CD8-positive, alpha-beta memory T cell (primary cell): ENCODE results near the gene CRYGN. TPM values are rescaled to one million over a fixed set of nuclear protein-coding genes. Genes with fewer than 3 reads are reported as not detected.
A peak's percentile ranks its signal among the peaks of the same experiment; 100 is the strongest.

Experiments used
- CTCF ChIA-PET: fragments of 350-600 bp; sonication (Branson Sonifier 250); formaldehyde crosslinking; loops from one replicate; lab custom pipeline; 2021; ENCODE audit warnings: antibody characterized with exemption; lab: Charles Lee
- POLR2A ChIA-PET: fragments of 350-600 bp; sonication (Branson Sonifier 250); formaldehyde crosslinking; loops from one replicate; lab custom pipeline; 2021; ENCODE audit warnings: antibody characterized with exemption; lab: Charles Lee
- DNase-seq, 5 donors: peaks; one replicate each; pipeline versions ENCODE4 v3.0.0 to v3.0.0-alpha.2; 2020 to 2022; ENCODE audit warnings: mixed read lengths in 1 of 5
- H3K27ac ChIP-seq: one replicate; pipeline ENCODE4 v1.7.0; 2013; ENCODE audit warnings: low read depth, mild to moderate bottlenecking, low read length, moderate library complexity
- H3K27me3 ChIP-seq: 2 replicates; pipeline ENCODE4 v1.7.0; 2013; ENCODE audit warnings: low read length, mild to moderate bottlenecking; ENCODE audit not compliant: insufficient read depth, poor library complexity, severe bottlenecking
- H3K36me3 ChIP-seq: 2 replicates; pipeline ENCODE4 v1.7.0; 2013; ENCODE audit warnings: mild to moderate bottlenecking, low read length, moderate library complexity; ENCODE audit not compliant: insufficient read depth
- H3K4me1 ChIP-seq: 2 replicates; pipeline ENCODE4 v1.7.0; 2013; ENCODE audit warnings: mild to moderate bottlenecking, low read length, moderate library complexity; ENCODE audit not compliant: insufficient read depth
- H3K4me3 ChIP-seq: 2 replicates; pipeline ENCODE4 v1.7.0; 2013; ENCODE audit warnings: mild to moderate bottlenecking, low read length
- H3K9me3 ChIP-seq: 2 replicates; pipeline ENCODE4 v1.7.0; 2013; ENCODE audit warnings: mild to moderate bottlenecking, low read length
- H3K27ac Mint-ChIP-seq, 8 donors: one replicate each; pipeline ENCODE4 v1.8.0; 2020 to 2021; ENCODE audit warnings: mixed read lengths in 8 of 8, mild to moderate bottlenecking in 6 of 8, inconsistent platforms in 3 of 8, moderate library complexity in 3 of 8
- H3K27me3 Mint-ChIP-seq, 2 donors: one replicate each; pipeline ENCODE4 v1.8.0; 2020 to 2021; ENCODE audit warnings: mixed read lengths in 2 of 2, mild to moderate bottlenecking in 1 of 2, moderate library complexity in 1 of 2
- H3K36me3 Mint-ChIP-seq, 3 donors: one replicate each; pipeline ENCODE4 v1.8.0; 2020 to 2021; ENCODE audit warnings: mixed read lengths in 3 of 3, inconsistent platforms in 1 of 3, mild to moderate bottlenecking in 1 of 3
- H3K4me1 Mint-ChIP-seq, 3 donors: one replicate each; pipeline ENCODE4 v1.8.0; 2020 to 2021; ENCODE audit warnings: mixed read lengths in 3 of 3, inconsistent platforms in 1 of 3, mild to moderate bottlenecking in 1 of 3
- H3K4me3 Mint-ChIP-seq, 7 donors: one replicate each; pipeline ENCODE4 v1.8.0; 2020 to 2021; ENCODE audit warnings: mixed read lengths in 7 of 7, mild to moderate bottlenecking in 6 of 7, moderate library complexity in 4 of 7, inconsistent platforms in 2 of 7
- H3K9me3 Mint-ChIP-seq, 5 donors: one replicate each; pipeline ENCODE4 v1.8.0; 2020 to 2022; ENCODE audit warnings: mixed read lengths in 5 of 5, mild to moderate bottlenecking in 3 of 5, moderate library complexity in 2 of 5, inconsistent platforms in 1 of 5
- polyA plus RNA-seq: library from polyadenylated mRNA; unstranded; fragments of 300-500 nt; fragmentation: Illumina TruSeq; gene quantifications from one replicate; pipeline ENCODE4 v1.2.3, GENCODE V29; 2021
- total RNA-seq, 2 experiments: library from RNA; stranded (reverse); gene quantifications; one replicate each; pipeline ENCODE4 v1.2.3, GENCODE V29; 2021

Gene CRYGN
- total and polyA plus RNA-seq, 3 experiments from 2014 or later = 0.41 TPM; not detected in 2

DNA sequence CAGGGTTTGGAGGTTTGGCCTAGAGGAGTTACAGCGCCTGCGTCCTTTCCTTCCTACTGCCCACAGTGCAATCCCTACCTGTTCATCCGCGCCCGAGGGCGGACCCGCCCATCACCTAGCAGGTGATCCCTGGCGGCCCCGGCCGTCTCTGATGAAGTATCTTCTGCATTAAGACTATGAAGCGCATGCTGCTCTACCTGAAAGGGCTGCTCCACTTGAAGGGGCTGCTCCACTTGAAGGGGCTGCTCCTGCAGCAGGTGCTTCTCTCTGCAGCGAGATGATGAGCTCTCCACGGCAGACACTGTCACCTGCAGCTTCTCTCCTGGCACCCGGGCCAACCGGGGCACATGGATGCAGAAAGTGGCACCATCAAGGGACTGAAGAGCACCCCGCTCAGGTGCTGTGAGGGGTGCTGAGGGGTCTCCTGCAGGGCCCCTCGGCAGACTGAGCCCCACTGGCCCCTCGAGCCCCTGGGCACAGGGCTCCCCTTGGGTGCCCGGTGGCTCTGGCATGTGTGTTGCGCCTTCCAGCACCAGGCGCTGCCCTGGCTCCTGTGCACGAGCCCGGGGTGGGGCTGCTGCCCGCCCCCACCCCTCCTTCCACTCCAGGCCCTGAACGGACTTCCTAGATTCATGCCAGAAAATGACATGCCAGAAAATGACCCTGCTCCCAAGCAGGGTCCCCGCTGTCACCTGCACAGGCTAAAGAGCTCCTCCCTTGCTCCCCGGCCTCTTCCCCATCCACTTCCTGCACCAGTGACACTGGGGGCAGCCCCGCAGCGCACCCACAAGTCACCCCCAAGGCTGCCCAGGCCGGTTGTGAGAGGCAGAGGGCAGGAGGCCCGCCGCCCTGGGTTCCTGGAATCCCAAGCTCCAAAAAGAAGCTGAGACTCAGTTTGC is 59.5 kb downstream of the CRYGN start:
- ChIA-PET CTCF (interaction anchor here (0.8 kb wide), 1 partner anchor 12 kb away, joined by 3 read pairs; no protein-coding TSS in a partner anchor), POLR2A (interaction anchor here (0.7 kb wide), 1 partner anchor 31 kb away, joined by 6 read pairs; no protein-coding TSS in a partner anchor)
- Histone ChIP-seq H3K27me3 (peaks cover 13% of the 10 kb centered on the region), H3K27ac (peak overlapping the region; percentile 9), H3K4me3 (no peak overlapping the region), H3K9me3 (no peaks in the 10 kb centered on the region), H3K4me1 (peaks cover 18% of the 10 kb centered on the region), H3K36me3 (peaks cover 11% of the 10 kb centered on the region)
- peak overlapping the region; percentile 26 to 77 (median 61) for H3K4me3 Mint-ChIP-seq
- DNase-seq = no peak
- H3K9me3 Mint-ChIP-seq = no peaks in the 10 kb centered on the region
- peaks cover 0 to 41% (median 13%) of the 10 kb centered on the region in 3 donors for H3K36me3 Mint-ChIP-seq
- peaks cover 9 to 10% of the 10 kb centered on the region in 2 donors for H3K27me3 Mint-ChIP-seq
- peaks cover 10 to 14% (median 10%) of the 10 kb centered on the region in 3 donors for H3K4me1 Mint-ChIP-seq
- H3K27ac Mint-ChIP-seq = peak overlapping the region in 7 of 8 donors; percentile 24 to 87 (median 50)

DNA sequence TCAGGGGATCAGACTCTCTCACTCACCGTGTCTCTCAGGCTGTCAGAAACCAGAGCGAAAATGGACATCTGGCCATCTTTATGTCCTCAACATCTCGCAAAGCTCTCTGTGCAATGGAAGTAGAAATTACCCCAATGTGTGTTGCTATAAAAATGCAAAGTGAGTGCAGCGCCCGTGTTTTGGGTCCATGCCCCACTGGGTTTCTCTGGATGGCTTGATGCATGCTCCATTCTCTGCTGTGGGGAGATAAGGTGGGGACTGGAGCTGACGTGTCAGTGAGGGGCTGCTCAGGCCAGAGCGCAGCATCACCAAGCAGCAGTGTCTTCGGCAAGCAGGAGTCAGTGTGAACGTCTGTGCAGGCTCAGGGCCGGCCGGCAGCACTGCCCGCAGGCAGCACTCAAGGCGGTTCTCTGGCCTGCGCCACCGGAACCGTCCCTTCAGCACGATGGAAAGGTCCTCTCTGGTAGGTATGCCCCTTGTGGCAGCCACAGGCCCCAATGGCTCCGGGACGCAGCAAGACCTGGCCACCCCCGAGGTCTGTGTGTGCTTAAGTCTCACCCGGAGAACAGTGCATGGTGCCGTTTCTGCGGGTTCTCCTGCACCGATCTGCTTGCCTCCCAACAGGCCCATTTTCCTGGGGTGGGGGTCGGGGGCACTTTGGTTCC is 60.3 kb downstream of the CRYGN start:
- no peaks in the 10 kb centered on the region for H3K9me3 Mint-ChIP-seq
- H3K27me3 Mint-ChIP-seq = peaks cover 9 to 10% of the 10 kb centered on the region in 2 donors
- H3K4me3 Mint-ChIP-seq = peak overlapping the region in 1 of 7 donors; percentile 19
- DNase-seq = no peak
- H3K4me1 ChIP-seq = peaks cover 18% of the 10 kb centered on the region
- no peak overlapping the region for H3K4me3 ChIP-seq
- CTCF ChIA-PET = interaction anchor here (0.8 to 1.5 kb wide), 3 partner anchors 10 to 65 kb away, joined by 3 to 4 read pairs (median 3); no protein-coding TSS in a partner anchor
- POLR2A ChIA-PET = no interaction called here
- H3K27ac Mint-ChIP-seq = peak overlapping the region; percentile 8 to 90 (median 72)
- no peaks in the 10 kb centered on the region for H3K9me3 ChIP-seq
- H3K27ac ChIP-seq = no peak overlapping the region
- peaks cover 13% of the 10 kb centered on the region for H3K27me3 ChIP-seq
- H3K36me3 ChIP-seq = peaks cover 11% of the 10 kb centered on the region
- peaks cover 0 to 45% (median 17%) of the 10 kb centered on the region in 3 donors for H3K36me3 Mint-ChIP-seq
- peaks cover 10 to 14% (median 10%) of the 10 kb centered on the region in 3 donors for H3K4me1 Mint-ChIP-seq

DNA sequence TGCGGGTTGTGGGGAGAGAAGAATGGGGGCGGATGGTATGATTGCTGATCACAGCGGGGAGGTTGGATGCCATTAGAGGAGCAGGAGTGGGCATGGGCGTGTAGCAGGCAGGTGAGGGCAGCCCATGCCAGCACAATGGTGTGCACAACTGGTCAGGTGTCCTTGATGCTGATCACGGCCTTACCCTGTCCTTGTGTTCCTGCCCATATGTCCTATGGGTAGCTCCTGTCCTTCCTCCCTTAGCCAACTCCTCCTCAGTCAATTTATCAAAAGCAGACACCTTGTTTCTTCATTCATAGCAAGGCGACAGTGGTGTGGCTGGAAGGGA is 60.8 kb downstream of the CRYGN start:
- Mint-ChIP-seq H3K27ac (peak overlapping the region in 7 of 8 donors; percentile 8 to 90 (median 83)), H3K27me3 (peaks cover 9% of the 10 kb centered on the region in 2 donors), H3K36me3 (peaks cover 0 to 50% (median 20%) of the 10 kb centered on the region in 3 donors), H3K4me3 (peak overlapping the region in 1 of 7 donors; percentile 52), H3K9me3 (no peaks in the 10 kb centered on the region), H3K4me1 (peaks cover 10 to 14% (median 10%) of the 10 kb centered on the region in 3 donors)
- ChIA-PET POLR2A (no interaction called here), CTCF (interaction anchor here (0.8 to 1.5 kb wide), 3 partner anchors 9 to 64 kb away, joined by 3 to 4 read pairs (median 3); no protein-coding TSS in a partner anchor)
- H3K4me1 ChIP-seq = peaks cover 18% of the 10 kb centered on the region
- peaks cover 15% of the 10 kb centered on the region for H3K36me3 ChIP-seq
- no peak overlapping the region for H3K4me3 ChIP-seq
- no peak for DNase-seq
- H3K27ac ChIP-seq = no peak overlapping the region
- no peaks in the 10 kb centered on the region for H3K9me3 ChIP-seq
- peaks cover 8% of the 10 kb centered on the region for H3K27me3 ChIP-seq

Other genes with a start within 250 kb of the CRYGN start
- gene H2BK1, start 229.7 kb downstream of the CRYGN start, total RNA-seq = under 1 TPM in 1 of 2 experiments, not detected in 1; 0.57 TPM
- not detected for gene H2BK1, start 229.7 kb downstream of the CRYGN start, polyA plus RNA-seq
- 10 to 100 TPM; 86.5 to 95.1 TPM for gene ABCF2, start 212.9 kb downstream of the CRYGN start, total RNA-seq
- gene ABCF2, start 212.9 kb downstream of the CRYGN start, polyA plus RNA-seq = 36.7 TPM
- gene CHPF2, start 207.7 kb downstream of the CRYGN start, total RNA-seq = 10 to 100 TPM; 36.6 to 37.0 TPM
- gene CHPF2, start 207.7 kb downstream of the CRYGN start, polyA plus RNA-seq = 31.3 TPM
- gene SMARCD3, start 191.4 kb downstream of the CRYGN start, total RNA-seq = 1 to 10 TPM; 1.8 to 2.1 TPM
- 5.7 TPM for gene SMARCD3, start 191.4 kb downstream of the CRYGN start, polyA plus RNA-seq
- gene NUB1, start 98.3 kb downstream of the CRYGN start, total RNA-seq = 10 to 100 TPM; 39.1 to 46.1 TPM
- 82.6 TPM for gene NUB1, start 98.3 kb downstream of the CRYGN start, polyA plus RNA-seq
- under 1 TPM; 0.55 to 0.59 TPM for gene WDR86, start 30.1 kb downstream of the CRYGN start, total RNA-seq
- gene WDR86, start 30.1 kb downstream of the CRYGN start, polyA plus RNA-seq = 10.4 TPM
- 10 to 100 TPM; 53.6 to 54.9 TPM for gene RHEB, start 79.8 kb upstream of the CRYGN start, total RNA-seq
- 72.2 TPM for gene RHEB, start 79.8 kb upstream of the CRYGN start, polyA plus RNA-seq